CD4-positive, alpha-beta T cell (primary cell): ENCODE results near the gene RAB2B. TPM values are rescaled to one million over a fixed set of nuclear protein-coding genes. Genes with fewer than 3 reads are reported as not detected.

Experiments
- ATAC-seq: fragments of 200-7000 bp; cut with Tn5 transposase; one replicate; pipeline ENCODE4 v1.10.0; 2022; ENCODE audit warnings: mild to moderate bottlenecking; ENCODE audit not compliant: poor library complexity
- CTCF ChIA-PET: fragments of 350-600 bp; sonication (Branson Sonifier 250); formaldehyde crosslinking; loops from one replicate; lab custom pipeline; 2021; ENCODE audit warnings: antibody characterized with exemption, inconsistent platforms; lab: Charles Lee
- POLR2A ChIA-PET: fragments of 350-600 bp; sonication (Branson Sonifier 250); formaldehyde crosslinking; loops from one replicate; lab custom pipeline; 2021; ENCODE audit warnings: antibody characterized with exemption, inconsistent platforms; lab: Charles Lee
- DNase-seq, 14 experiments: peaks; one replicate each; pipeline ENCODE4 v3.0.0-alpha.2; 2013 to 2020; ENCODE audit warnings: mixed read lengths in 2 of 14
- H3K27ac ChIP-seq, 2 donors: one replicate each; pipeline versions ENCODE4 v1.5.1 to v1.7.0; 2013; ENCODE audit warnings: low read length in 2 of 2, low read depth in 1 of 2, mild to moderate bottlenecking in 1 of 2
- H3K27me3 ChIP-seq, 2 experiments: 1 replicate in 1 of 2; 2 replicates in 1 of 2; pipeline versions ENCODE4 v1.6.1 to v1.7.0; 2013; ENCODE audit warnings: low read length in 2 of 2, control low read depth in 1 of 2, mild to moderate bottlenecking in 1 of 2, moderate library complexity in 1 of 2; ENCODE audit not compliant: insufficient read depth in 2 of 2, control insufficient read depth in 1 of 2
- H3K36me3 ChIP-seq: one replicate; pipeline ENCODE4 v1.6.1; 2013; ENCODE audit warnings: low read length, control low read depth; ENCODE audit not compliant: insufficient read depth
- H3K4me1 ChIP-seq: one replicate; pipeline ENCODE4 v1.6.1; 2013; ENCODE audit warnings: low read length, control low read depth; ENCODE audit not compliant: insufficient read depth
- H3K4me3 ChIP-seq: one replicate; pipeline ENCODE4 v1.5.1; 2013; ENCODE audit warnings: mild to moderate bottlenecking, low read length, moderate library complexity
- H3K9me3 ChIP-seq, 2 experiments: 1 replicate in 1 of 2; 2 replicates in 1 of 2; pipeline versions ENCODE4 v1.6.1 to v1.7.0; 2013; ENCODE audit warnings: low read length in 2 of 2, mild to moderate bottlenecking in 2 of 2, control low read depth in 1 of 2, moderate library complexity in 1 of 2; ENCODE audit not compliant: control insufficient read depth in 1 of 2, insufficient read depth in 1 of 2
- H3K27ac Mint-ChIP-seq: one replicate; pipeline ENCODE4 v1.8.0; 2020; ENCODE audit warnings: mixed read lengths
- H3K27me3 Mint-ChIP-seq: one replicate; pipeline ENCODE4 v1.8.0; 2021; ENCODE audit warnings: mixed read lengths
- H3K36me3 Mint-ChIP-seq: one replicate; pipeline ENCODE4 v1.8.0; 2021; ENCODE audit warnings: low read depth, mixed read lengths
- H3K4me1 Mint-ChIP-seq: one replicate; pipeline ENCODE4 v1.8.0; 2021; ENCODE audit warnings: low read depth, mixed read lengths
- H3K4me3 Mint-ChIP-seq: one replicate; pipeline ENCODE4 v1.8.0; 2020; ENCODE audit warnings: mild to moderate bottlenecking, mixed read lengths
- H3K9me3 Mint-ChIP-seq: one replicate; pipeline ENCODE4 v1.8.0; 2020; ENCODE audit warnings: mixed read lengths
- CTCF ChIP-seq: fragments of 200-600 bp; IDR thresholded peaks from one replicate; pipeline ENCODE4 v1.8.0; 2022; ENCODE audit warnings: antibody characterized with exemption, mild to moderate bottlenecking
- intact Hi-C, 2 experiments: fragments of 100-400 bp; cut with DNase I in 1 of 2; cut with micrococcal nuclease in 1 of 2; formaldehyde crosslinking; loops; one replicate each; pipeline versions ENCODE4 v1.15.1 to v1.9.0; 2023 to 2025; cut with DNase I, micrococcal nuclease
- total RNA-seq, 174 experiments: library from RNA in 2 of 174; stranded (reverse) in 2 of 174; gene quantifications; one replicate each; pipeline ENCODE4 v1.2.3 and lab custom pipeline; 2021 to 2026

RAB2B gene
- total RNA-seq, 2 experiments from 2014 or later = 21.1 to 23.9 TPM

- no peaks in the 10 kb centered on the region for H3K9me3 ChIP-seq
- TF ChIP-seq CTCF = no peak
- no peak overlapping the region for H3K27ac ChIP-seq
- Mint-ChIP-seq H3K27ac (no peak overlapping the region), H3K4me1 (peaks cover 18% of the 10 kb centered on the region), H3K36me3 (peaks cover 86% of the 10 kb centered on the region), H3K9me3 (no peaks in the 10 kb centered on the region), H3K4me3 (no peak overlapping the region), H3K27me3 (no peaks in the 10 kb centered on the region)
- H3K36me3 ChIP-seq = peaks cover 84% of the 10 kb centered on the region
- ChIA-PET POLR2A (interaction anchor here (1.0 kb wide), 1 partner anchor 16 kb away, joined by 3 read pairs; the partner anchor contains the start of gene METTL3), CTCF (interaction anchor here (1.1 kb wide), 1 partner anchor 63 kb away, joined by 3 read pairs; no protein-coding TSS in a partner anchor)
- no peaks in the 10 kb centered on the region for H3K27me3 ChIP-seq
- no peak overlapping the region for H3K4me3 ChIP-seq
- no peak for ATAC-seq
- DNase-seq = no peak
- peaks cover 7% of the 10 kb centered on the region for H3K4me1 ChIP-seq
- intact Hi-C loops = no loop called here
Observed at GRCh38 chr14:21494902-21495762, 18.4 kb upstream of the RAB2B start.

- Histone ChIP-seq H3K27ac (no peak overlapping the region), H3K9me3 (no peaks in the 10 kb centered on the region), H3K36me3 (peaks cover 67% of the 10 kb centered on the region), H3K4me1 (peaks cover 5% of the 10 kb centered on the region), H3K27me3 (no peaks in the 10 kb centered on the region), H3K4me3 (no peak overlapping the region)
- POLR2A ChIA-PET = interaction anchor here (1.0 kb wide), 1 partner anchor 24 kb away, joined by 4 read pairs; the partner anchor contains the start of gene METTL3
- Mint-ChIP-seq H3K27ac (no peak overlapping the region), H3K9me3 (no peaks in the 10 kb centered on the region), H3K4me3 (no peak overlapping the region), H3K4me1 (no peaks in the 10 kb centered on the region), H3K27me3 (no peaks in the 10 kb centered on the region), H3K36me3 (peaks cover 71% of the 10 kb centered on the region)
- DNase-seq (no peak), ATAC-seq (no peak)
- TF ChIP-seq CTCF = no peak
- intact Hi-C loops = no loop called here
- CTCF ChIA-PET = interaction anchor here (3.5 kb wide), 1 partner anchor 12 kb away, joined by 13 read pairs; no protein-coding TSS in a partner anchor
Observed at GRCh38 chr14:21486640-21487087, 9.9 kb upstream of the RAB2B start.

- ATAC-seq (peak; percentile 52), DNase-seq (peak in 7 of 14 experiments; percentile 74 to 92 (median 83))
- Mint-ChIP-seq H3K27ac (peak overlapping the region; percentile 94), H3K36me3 (peaks cover 53% of the 10 kb centered on the region), H3K9me3 (no peaks in the 10 kb centered on the region), H3K27me3 (no peaks in the 10 kb centered on the region), H3K4me3 (peak overlapping the region; percentile 99), H3K4me1 (peaks cover 48% of the 10 kb centered on the region)
- H3K27ac ChIP-seq = peak overlapping the region; percentile 73 to 94
- H3K9me3 ChIP-seq = no peaks in the 10 kb centered on the region
- no peaks in the 10 kb centered on the region for H3K27me3 ChIP-seq
- TF ChIP-seq CTCF = no peak
- CTCF ChIA-PET = interaction anchor here (0.7 to 3.1 kb wide), 10 partner anchors 15 to 94 kb away, joined by 3 to 45 read pairs (median 5); partner anchors contain the start of genes CHD8, METTL3, SALL2 and SUPT16H
- intact Hi-C loops = loop anchor here (1.0 to 2.0 kb wide), 3 partner anchors 20 to 40 kb away; partner anchors contain the start of genes CHD8 (in 1 of the 2) and METTL3 (in 1 of the 2)
- H3K4me3 ChIP-seq = peak overlapping the region; percentile 99
- POLR2A ChIA-PET = interaction anchor here (0.6 to 4.0 kb wide), 12 partner anchors 12 to 1619 kb away, joined by 3 to 44 read pairs (median 6); partner anchors contain the start of genes ACIN1, C14orf119, CHD8 and METTL3
- H3K4me1 ChIP-seq = peaks cover 20% of the 10 kb centered on the region
- H3K36me3 ChIP-seq = peaks cover 34% of the 10 kb centered on the region
Observed at GRCh38 chr14:21476523-21476924, 235 bp downstream of the RAB2B start.
